CD4-positive, alpha-beta T cell treated with Interleukin-4 for 1 hour (primary cell): ENCODE measurements around the gene KLK6.
"Not testable (repeated sequence)": the region's sequence is repeated elsewhere in the genome, so short reads cannot be mapped to it uniquely, and the experiment has no call there.

Experiments used
- DNase-seq, 2 donors: peaks; one replicate each; pipeline ENCODE4 v3.0.0-alpha.2; 2020 to 2022

Gene KLK6

DNA sequence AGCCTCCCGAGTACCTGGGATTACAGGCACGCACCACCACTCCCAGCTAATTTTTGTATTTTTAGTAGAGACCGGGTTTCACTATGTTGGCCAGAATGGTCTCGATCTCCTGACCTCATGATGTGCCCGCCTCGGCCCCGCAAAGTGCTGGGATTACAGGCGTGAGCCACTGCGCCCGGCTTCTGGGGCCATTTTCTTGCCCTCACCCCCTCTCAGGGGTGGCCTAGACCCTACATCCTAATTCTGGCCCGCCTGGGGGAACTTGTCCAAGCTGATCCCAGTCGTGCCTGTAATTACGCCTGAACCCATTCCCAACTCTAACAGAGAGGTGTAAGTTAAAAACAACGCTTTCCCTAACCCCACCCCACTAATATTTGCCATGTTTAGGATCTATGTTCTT lies 15.0 kb upstream of the KLK6 start:
- not testable (repeated sequence) for DNase-seq

DNA sequence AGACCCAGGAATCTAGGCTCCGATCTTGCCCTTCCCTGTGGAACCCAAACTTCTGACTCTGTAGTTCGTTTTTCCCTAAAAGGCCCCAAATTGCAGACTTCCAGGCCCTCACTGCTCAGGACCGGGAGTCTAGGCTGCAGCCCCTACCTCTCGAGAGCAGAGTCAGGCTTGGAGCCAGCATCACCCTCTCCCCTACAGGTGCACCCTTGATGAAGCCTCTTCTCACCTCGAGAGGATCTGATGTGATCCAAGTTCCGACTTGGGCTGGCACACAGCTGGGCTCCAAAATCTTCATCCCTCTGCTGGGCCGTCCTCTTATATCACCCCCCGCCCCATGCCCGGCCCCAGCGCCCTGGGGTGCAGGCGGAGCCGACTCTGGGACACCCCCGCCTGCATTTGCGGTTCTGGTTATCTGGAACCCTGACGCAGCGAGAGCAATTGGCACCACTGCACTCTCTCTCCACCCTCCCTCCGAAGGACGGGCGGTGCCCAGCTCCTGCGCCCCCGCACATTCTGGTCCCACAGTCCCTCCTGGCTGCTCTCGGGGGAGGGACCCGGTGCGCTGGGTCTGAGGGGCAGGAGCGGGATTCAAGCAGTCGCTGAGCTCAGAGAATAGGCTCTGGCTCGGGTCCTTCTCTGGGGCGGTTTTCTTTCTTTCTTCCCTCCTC lies 14.4 kb upstream of the KLK6 start, which contains the start of gene KLK7:
KLK7 (minus strand) TSS at position 293 of the 668 bp plus-strand sequence. CDS start 1,518 bp downstream, outside the sequence.
- no peak for DNase-seq

DNA sequence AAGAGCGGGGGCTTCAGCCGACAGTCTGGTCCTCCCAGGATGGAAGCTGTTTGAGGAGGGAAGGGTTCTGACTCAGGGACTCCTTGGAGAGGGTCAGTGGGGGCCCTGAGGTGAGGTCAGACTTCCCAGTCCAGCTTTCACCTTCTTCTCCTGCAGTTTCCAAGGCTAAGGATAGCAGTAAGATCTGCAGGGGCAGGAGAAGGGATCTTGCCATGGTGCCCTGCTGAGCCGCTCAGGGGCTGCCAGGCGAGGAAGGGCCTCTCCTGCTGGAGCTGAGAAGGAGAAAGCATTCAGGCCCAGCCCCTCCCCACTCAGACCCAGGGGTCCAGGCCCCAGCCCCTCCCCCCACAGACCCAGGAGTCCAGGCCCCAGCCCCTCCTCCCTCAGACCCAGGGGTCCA lies 12.8 kb upstream of the KLK6 start:
- no peak for DNase-seq

DNA sequence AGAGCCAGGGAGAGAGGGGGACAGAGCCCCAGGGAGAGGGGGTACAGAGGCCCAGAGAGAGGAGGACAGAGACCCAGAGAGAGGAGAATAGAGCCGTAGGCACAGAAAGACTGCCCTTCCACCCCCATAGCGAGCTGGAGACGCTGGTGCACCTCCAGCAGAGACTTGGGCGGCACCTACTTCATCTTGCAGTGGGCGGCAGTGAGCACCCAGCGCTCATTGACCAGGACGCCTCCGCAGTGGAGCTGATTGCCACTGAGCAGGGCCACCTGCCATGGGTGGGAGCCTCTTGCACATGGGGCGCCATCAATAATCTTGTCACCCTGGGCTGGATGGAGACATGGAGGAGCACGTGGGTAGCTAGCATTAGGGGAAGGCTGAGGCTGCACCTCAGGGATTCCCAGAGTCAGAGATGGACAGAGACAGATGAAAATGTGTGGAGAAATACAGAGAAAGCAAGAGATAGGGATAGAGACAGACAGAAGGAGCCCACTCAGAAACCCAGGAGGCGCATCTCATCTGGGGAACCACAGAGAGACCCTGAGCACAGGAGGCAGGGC lies 12.3 kb upstream of the KLK6 start:
- no peak for DNase-seq

DNA sequence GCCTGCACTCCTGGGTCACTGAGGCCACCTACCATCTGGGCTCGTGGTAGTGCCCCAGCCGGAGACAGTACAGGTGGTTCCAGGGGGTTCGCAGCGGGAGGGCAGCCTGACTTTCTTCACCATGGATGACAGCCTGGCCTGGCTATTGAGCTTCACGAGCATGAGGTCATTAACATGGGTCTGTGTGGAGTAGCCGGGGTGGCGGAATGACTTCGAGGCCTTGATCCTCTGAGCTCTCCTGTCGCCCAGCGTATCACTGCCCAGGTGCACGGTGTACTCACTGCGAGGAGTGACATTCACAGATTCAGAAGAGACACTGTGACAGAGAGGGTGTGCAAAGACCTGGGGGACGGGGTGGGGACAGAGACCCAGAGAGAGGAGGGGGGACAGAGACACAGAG lies 10.8 kb upstream of the KLK6 start:
- DNase-seq = no peak

DNA sequence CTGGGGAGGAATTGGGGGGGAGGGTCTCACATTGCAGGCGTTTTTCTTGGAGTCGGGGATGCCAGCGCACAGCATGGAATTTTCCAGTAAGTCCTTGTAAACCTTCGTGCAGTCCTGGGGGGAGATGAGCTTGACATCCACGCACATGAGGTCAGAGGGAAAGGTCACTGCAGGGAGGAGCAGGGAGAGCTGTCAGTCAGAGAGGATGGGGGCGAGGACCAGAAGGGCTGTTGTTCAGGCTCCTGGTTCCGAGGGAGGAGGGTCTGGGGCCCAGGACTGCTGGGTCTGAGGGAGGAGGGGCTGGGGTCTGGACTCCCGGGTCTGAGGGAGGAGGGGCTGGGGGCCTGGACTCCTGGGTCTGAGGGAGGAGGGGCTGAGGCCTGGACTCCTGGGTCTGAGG lies 10.4 kb upstream of the KLK6 start:
- no peak for DNase-seq

DNA sequence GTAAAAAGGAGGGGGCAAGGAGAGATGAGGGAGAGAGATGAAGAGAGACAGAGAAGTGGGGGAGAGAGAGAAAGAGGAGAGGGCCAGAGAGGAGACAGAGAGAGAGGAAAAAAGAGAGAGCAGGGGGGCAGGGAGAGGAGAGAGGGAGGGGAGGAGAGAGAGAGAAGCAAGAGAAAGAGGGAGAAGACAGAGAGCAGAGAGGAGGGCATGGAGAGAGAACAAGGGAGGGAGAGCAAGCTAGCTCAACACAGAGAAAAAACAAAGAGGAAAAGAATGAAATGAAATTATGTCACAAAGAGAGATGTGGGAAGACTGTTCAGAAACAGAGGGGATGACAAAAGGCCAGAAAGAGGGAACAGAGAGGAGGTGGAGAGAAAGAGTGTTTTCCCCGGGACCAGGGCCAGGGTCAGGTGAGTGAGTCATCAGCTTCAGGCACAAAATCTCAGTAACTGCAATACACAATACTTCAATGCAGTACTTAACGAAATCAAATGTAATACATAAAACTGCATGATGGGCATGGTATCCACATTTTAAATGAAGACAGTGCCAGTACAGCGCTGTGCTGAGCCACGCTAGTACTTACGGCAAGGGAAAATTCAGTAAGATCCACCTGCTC lies 9.5 kb upstream of the KLK6 start:
- DNase-seq = no peak

DNA sequence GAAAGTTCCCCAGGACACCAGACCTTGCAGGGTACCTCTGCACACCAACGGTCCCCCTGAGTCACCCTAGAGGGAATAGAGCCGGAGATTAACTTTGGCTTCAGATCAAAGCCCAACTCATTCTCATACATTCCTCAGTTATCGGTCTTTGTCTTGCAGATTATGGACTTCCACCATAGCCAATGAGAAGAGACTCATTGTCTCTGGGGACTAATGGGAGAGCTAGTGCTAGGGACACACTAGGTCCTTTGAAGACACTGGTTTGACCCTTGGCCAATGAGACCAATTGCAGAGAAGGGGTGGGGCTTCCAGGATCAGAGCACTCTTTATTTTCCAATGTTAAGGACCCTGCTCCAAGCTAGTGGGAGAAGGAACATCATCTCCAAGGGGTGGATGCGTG lies 8.2 kb upstream of the KLK6 start:
- DNase-seq = no peak

DNA sequence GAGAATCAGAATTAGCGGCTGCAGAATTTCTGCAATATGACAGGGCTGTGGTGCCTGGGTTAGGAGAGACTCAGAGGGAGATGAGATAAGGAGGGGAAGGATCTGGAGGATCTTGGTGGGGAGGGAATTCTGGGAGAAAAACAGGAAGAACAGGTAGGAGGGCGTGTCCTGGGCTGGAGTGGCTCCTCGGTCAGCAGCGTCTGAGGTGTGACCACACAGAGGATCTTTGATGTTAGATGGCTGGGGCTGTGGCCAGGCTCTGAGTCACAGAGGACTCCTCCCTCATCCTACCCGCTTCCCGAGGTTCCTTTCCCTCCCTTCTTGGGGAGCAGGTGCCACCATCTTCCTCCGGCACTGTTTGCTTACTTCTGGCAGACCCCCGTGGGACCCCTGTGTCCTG lies 6.4 kb upstream of the KLK6 start:
- DNase-seq = no peak

DNA sequence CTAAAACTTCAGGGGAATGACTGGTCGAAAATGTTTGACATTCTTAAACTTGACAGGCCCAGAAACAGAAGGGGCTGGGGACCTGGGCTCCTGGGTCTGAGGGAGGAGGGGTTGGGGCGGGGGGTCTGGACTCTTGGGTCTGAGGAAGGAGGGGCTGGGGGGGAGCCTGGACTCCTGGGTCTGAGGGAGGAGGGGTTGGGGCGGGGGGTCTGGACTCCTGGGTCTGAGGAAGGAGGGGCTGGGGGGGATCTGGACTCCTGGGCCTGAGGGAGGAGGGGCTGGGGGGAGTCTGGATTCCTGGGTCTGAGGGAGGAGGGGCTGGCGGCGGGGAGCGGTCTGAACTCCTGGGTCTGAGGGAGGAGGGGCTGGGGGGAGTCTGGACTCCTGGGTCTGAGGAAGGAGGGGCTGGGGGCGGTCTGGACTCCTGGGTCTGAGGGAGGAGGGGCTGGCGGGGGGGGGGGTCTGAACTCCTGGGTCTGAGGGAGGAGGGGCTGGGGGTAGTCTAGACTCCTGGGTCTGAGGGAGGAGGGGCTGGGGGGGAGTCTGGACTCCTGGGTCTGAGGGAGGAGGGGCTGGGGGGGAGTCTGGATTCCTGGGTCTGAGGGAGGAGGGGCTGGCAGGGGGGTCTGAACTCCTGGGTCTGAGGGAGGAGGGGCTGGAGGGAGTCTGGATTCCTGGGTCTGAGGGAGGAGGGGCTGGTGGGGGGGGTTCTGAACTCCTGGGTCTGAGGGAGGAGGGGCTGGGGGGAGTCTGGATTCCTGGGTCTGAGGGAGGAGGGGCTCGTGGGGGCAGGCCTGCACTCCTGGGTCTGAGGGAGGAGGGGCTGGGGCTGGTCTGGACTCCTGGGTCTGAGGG lies 5.5 kb upstream of the KLK6 start:
- DNase-seq = no peak

DNA sequence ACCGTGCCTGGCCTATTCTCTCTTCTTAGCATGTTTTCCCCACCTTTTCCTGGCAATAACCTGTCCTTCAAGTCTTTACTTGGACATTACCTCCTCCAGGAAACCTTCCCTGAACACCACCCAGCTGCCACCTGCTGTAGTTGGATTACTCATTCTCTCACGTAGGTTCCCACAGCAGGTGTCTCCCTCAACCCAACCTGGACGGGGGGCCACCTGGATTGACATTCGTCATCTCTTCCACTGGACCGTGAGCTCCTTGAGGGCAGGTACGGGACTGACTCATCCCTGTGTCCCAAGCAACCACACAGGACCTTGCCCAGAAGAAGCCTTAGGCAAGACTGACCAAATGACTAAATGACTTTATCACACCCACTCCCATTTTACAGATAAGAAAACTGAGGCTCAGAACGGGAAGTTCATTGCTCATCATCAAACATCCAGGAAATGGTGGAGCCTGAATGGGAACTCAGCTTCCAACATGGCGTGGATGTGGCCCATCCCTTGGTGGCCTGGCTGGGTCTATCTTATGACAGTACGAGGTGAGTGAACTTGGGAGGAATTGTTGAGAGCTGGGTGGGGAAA lies 3.5 kb upstream of the KLK6 start:
- no peak for DNase-seq

DNA sequence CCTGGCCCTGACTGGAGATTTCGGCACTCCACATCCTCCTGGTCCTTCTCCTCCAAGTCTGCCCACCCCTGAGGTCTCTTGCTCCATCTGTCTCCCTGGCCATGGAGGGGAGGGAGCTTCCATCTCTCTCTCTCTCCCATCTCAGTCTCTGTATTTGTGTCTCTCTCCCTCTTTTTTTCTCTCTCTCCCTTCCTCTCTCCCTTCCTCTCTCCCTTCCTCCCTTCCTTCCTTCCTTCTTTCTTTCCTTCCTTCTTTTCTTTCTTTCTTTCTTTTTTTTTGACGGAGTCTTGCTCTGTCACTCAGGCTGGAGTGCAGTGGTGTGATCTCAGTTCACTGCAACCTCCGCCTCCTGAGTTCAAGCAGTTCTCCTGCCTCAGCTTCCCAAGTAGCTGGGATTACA lies 419 bp upstream of the KLK6 start:
- DNase-seq = not testable (repeated sequence)

DNA sequence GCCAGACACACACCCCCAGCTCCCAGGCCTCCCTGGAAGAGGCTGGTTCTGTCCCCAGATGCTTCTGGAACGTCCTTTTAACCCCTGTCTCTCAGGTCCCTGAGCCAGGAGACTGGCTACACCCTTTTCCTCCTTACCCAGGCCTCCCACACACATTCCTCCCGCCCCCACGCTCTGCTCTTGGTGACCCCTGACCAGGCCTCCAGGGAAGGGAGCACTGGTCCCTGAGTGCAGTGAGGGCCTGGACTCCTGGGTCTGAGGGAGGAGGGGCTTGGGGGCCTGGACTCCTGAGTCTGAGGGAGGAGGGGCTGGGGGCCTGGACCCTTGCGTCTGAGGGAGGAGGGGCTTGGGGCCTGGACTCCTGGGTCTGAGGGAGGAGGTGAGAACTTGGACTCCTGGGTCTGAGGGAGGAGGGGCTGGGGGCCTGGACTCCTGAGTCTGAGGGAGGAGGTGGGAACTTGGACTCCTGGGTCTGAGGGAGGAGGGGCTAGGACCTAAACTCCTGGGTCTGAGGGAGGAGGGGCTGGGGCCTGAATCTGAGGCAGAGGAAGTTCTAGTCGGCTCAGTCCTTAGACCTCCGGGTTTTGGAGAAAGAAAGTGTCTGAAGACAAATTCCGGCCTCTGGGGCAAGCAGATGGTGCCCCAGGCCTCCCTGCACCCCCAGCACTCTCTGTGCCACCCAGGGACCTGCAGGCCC lies 527 bp downstream of the KLK6 start:
- no peak for DNase-seq

DNA sequence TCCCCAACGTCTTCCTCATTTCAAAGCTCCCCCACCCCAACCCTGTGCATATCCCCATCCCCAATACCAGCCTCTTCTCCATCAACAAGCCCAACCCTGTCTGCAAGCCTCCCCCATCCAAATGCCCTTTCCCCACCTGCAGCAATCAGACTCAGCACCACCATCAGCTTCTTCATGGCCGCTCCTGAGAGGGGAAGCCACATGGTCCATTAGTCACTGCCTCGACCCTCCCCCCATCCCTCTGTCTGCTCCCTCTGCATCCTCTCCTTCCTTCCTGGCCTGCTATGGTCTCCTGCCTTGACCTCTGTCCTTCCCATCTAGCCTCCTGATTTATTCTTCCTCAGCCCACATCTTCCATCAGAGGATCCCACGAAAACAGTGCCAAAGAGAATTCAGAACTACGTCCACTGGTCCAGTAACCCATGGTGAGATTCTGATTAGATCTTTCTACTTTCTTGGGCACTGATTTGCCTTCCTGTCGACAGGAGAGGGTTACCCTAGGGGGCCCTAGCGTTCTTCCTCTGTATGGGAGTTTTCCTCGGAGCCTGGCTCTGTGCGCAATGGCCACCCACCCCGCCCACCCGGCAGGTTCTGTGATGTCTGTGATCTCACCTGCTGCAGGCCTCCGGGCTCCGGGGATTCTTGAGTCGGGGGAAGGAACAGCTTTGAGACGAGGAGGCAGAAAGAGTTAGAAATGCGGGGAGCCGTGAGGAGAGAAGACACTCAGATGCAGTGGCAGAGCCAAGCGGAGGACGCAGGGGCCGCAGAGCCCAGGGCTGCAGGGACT lies 1.3 kb downstream of the KLK6 start:
- DNase-seq = no peak

DNA sequence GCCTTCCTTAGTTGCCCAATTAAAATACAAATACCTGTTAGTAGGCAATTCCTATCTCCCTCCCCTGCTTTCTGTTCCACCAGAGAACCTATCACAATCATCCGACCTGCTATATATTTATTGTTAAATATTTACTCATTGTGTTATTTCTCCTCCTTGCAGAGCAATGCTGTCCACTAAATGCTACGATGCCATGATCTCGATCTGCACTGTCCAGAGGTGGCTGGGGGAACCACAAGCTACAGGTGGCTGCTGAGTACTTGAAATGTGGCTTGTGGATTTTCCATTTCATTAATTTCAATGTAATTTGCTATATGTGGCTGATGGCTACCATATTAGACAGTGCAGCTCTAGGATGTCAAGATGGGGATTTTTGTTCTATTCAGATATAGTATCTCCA lies 5.1 kb downstream of the KLK6 start:
- DNase-seq = no peak

DNA sequence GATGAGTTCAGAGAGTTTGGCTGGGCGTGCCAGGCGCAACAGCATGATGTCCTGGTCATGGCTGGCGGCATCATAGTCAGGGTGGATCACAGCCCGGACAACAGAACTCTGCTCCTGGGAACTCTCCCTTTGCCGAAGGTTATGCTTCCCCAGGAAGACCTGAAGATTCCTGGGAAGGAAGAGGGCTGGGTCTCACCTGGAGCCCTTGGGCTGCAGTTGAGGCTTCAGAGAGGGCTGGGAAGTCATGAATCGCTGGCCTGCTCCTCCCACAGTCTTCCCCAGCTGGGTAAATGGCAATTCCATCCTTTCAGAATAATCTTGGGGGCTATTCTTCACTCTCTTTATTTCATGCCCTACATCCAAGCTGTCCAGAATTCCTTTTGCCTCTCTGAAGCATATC lies 6.0 kb downstream of the KLK6 start:
- DNase-seq = no peak

DNA sequence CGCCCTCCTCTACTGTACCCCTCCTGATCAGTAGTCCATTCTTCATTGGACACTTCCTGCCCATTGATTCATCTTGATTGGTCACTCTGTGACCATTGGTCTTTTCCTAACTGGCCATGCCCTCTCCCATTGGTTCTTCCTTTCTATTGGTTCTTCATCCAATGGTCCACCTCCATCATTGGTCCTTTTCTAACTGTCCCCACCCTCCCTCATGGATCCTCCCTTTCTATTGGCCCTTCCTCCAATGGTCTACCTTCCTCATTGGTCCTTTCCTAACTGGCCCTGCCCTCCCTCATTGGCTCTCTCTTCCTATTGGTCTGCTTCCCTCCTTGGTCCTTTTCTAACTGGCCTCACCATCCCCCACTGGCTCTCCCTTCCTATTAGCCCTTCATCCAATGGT lies 7.1 kb downstream of the KLK6 start:
- DNase-seq = no peak

DNA sequence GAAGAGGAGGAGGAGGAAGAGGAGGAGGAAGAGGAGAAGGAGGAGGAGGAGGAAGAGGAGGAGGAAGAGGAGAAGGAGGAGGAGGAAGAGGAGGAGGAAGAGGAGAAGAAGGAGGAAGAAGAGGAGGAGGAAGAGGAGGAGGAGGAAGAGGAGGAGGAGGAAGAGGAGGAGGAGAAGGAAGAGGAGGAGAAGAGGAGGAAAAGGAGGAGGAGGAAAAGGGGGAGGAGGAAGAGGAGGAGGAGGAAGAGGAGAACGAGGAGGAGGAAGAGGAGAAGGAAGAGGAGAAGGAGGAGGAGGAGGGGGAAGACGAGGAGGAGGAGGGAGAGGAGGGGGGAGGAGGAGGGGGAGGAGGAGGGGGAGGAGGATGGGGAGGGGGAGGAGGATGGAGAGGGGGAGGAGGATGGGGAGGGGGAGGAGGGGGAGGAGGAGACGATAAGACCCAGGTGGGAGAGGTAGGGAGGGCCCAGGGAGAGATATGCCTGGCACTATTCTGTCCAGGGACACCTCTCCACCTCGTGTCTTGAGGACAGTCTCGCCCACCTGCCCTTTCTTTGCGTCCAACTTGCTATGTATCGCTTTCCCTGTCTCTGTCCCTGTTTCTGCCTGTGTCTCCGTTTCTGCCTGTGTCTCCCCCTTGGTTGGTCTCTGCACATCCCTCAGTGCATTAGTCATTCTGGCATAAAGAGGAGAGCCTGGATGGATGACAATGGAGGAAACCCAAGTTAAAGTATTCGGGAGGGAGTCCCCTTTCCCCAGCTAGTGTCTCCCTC lies 9.5 kb downstream of the KLK6 start:
- DNase-seq = no peak

DNA sequence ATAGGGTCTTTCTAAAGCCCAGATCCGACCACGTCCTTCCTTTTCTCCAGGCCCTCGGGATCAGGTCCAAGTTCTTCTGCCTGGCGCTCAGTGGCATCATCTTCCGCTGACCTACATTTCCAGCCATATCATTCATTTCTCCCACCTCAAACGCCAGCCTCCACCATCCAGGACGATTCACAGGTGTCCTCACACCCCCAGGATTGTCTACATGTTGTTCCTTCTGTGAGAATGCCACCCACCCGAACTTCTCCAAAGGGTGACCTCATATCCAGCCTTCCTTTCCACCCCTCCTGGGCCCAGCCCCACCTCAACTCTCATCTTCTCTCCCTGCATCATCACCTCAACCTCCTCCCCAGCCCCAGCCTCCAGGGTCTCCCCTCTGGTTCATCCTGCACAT lies 11.8 kb downstream of the KLK6 start:
- no peak for DNase-seq

DNA sequence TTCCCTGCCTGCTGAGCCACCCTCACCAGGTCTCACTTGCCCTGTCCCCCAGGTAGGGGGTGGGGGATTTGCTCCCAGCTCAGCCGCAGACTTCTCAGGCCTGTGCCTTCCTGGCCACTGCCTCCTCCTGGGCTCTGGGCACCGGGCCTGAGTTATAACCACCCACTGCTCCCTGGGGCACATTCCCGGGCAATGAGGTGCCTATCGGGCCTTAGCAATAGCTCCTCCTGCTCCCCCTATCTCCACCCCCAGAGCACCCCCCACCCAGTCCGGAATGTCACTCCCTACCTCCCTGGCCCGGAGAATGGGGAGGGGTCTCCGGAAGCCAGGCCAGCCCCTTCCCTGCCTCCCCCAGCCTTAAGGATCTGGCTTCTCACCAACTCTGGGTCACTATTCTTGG lies 16.5 kb downstream of the KLK6 start, which contains the start of gene KLK5:
KLK5 (minus strand) TSS at position 129 of the 400 bp plus-strand sequence. CDS start 381 bp downstream, outside the sequence.
- DNase-seq = no peak

DNA sequence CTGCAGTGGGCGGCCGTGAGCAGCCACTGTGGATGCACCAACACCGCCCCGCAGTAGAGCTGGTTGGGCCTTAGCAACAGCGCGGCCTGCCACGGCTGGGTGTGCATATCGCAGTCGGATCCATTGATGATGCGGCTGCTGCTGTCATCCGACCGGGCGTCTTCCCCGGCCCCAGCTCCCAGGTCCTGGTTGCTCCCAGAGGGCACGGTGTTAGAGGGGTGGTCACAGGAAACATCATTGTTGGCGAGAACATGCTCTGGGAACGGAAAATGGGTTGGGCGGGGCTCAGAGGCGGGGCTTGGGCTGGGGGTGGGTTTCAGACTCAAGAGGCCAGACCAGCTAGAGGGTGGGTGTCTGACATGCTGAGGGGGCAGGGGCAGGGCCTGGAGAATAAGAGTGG lies 19.5 kb downstream of the KLK6 start:
- no peak for DNase-seq
